SH-SY5Y (cell line): ENCODE data around the gene EPYC.

Experiments
- GATA2 ChIP-seq: IDR thresholded peaks from 2 replicates; pipeline ENCODE4 v1.6.1; 2011; ENCODE audit warnings: mild to moderate bottlenecking, low read depth, low read length
- GATA3 ChIP-seq: IDR thresholded peaks from 2 replicates; pipeline ENCODE4 v1.6.1; 2011; ENCODE audit warnings: low read depth, mild to moderate bottlenecking, low read length, moderate library complexity

EPYC gene, protein sequence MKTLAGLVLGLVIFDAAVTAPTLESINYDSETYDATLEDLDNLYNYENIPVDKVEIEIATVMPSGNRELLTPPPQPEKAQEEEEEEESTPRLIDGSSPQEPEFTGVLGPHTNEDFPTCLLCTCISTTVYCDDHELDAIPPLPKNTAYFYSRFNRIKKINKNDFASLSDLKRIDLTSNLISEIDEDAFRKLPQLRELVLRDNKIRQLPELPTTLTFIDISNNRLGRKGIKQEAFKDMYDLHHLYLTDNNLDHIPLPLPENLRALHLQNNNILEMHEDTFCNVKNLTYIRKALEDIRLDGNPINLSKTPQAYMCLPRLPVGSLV

DNA sequence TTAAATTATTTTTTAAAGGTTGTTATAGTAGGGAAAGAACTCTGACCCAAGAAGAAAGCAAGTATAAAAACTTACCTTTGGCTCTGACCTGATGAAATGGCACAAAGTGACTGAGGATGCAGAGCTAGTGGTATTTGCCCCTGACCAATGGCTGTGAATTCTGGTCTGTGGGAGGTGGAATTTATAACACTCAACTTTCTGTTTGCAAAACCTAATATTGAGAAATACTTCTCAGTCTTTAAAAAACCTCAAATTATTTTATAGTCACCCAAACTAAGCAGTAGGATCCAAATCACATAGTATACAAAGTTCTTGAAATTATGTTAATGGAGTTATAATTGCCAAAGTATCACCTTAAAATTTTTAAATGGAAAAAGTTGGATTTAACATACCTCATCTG lies at the start of gene EPYC:
TSS of gene EPYC (minus strand) at position 101 of the 400 bp plus-strand sequence. CDS start 2,407 bp downstream, outside the sequence.
- no peak for TF ChIP-seq GATA3

- TF ChIP-seq GATA2 (no peak), GATA3 (no peak)
Observed at GRCh38 chr12:91053951-91054715, 49.4 kb upstream of the EPYC start.

DNA sequence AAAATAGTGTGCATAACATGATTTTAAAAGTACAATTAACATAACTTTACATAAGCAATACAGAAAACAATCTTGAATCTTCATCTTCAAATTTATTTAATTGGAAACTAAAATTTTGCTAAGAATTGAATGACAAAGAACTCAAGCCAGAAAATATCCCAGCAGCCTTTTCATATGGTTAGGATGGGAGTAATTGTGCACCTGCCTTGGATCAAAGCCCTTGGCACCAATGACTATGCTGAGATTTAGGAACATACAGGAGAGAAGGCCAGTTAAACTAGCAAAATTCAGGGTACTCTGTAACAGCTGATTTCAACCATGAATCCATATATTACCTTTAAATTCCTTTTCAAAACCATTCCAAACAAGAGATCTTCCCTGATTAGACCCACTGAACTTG lies 47.3 kb upstream of the EPYC start:
- no peak for TF ChIP-seq GATA2
- TF ChIP-seq GATA3 = no peak

DNA sequence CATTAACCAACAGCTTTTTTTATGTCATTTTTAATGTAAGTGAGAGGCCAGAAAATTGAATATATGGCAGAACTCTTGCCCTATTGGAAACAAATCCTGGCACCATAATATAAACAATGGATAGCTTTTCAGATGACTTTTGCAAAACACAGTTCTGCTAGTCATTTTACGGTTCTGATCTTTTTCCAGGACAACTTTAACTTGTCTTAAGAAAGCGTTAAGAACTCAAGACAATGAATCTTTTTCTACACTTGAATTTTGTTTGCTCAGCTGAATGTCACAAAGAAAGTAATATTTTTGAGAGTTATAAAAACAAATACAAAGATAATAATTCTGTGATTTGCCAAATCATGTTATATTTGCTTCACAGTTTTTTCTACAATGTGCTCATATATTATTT lies 39.8 kb upstream of the EPYC start:
- TF ChIP-seq GATA3 (no peak), GATA2 (no peak)

GRCh38 chr12:91043408-91043807 lies 38.6 kb upstream of the EPYC start:
- TF ChIP-seq GATA3 (no peak), GATA2 (no peak)

DNA sequence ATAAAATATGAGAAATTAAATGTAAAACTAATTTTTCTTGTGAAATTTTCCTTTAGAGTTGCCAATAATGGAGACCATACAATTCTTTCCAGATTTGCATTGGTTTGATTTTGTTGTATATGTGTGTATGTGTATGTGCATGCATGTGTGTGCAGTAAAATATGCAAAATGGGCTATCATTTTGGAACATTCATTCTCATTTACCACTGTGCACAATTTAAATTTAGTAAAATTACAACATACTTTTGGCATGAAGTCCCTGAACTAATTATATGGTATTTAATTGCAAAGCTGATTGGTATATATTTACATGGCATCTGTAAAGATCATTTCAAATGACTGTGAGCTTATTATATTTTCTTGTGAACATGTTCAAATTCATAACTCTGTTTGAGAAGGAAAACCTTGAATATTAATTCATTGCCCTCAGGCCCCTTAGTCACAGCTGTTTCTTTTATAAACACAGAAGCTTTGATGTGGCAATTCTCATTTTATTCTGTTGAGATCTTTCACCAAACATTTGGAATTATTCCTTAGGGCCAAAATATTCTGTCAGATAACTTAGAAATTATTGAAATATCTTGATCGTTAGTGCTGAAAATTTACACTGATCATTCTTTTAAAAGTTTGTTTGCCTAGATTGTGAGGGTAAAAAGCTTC lies 35.5 kb upstream of the EPYC start:
- TF ChIP-seq GATA3 = no peak
- no peak for TF ChIP-seq GATA2

- TF ChIP-seq GATA2 (no peak), GATA3 (no peak)
Observed at GRCh38 chr12:91037276-91037675, 32.5 kb upstream of the EPYC start.

DNA sequence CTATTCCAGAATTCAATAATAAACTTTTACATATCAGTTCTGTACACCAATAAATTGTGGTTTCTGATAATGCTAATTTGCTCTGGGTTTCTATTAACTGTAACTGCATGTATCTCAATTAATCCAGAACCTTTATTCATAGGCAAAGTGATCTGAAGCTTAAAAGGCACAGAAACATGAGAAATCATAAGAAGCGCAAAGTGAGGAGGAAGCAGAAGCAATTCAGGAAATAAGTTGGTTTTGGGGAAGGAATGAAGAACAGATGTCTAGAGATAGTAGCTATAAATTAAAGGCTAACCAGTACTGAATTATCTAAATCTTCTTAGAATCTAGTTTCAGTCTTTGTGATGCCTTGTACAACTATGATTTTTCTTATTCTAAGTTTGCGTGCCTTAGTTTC lies 28.5 kb upstream of the EPYC start:
- no peak for TF ChIP-seq GATA3

- TF ChIP-seq GATA2 = no peak
- TF ChIP-seq GATA3 = no peak
Observed at GRCh38 chr12:91023326-91024004, 18.7 kb upstream of the EPYC start.

DNA sequence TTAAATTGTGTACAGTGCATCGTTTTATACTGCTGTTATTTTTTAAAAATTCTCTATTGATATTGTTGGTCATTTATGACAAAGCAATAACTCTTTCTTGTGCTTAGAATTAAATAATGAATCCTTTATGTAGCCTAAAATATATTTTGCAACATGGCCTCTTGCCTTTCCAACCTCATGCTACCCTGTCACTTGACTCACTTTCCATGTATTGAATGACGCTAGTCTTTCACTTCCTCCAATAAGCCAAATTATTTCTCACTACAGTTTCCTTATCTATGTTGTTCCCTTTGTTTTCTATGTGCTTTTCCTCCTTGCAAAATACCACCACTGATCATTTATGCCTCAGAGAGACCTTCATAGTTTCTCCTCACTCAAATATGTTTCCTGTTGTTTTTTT lies 16.3 kb upstream of the EPYC start:
- TF ChIP-seq GATA3 (no peak), GATA2 (no peak)

- no peak for TF ChIP-seq GATA2
- no peak for TF ChIP-seq GATA3
Observed at GRCh38 chr12:91019455-91019854, 14.7 kb upstream of the EPYC start.

DNA sequence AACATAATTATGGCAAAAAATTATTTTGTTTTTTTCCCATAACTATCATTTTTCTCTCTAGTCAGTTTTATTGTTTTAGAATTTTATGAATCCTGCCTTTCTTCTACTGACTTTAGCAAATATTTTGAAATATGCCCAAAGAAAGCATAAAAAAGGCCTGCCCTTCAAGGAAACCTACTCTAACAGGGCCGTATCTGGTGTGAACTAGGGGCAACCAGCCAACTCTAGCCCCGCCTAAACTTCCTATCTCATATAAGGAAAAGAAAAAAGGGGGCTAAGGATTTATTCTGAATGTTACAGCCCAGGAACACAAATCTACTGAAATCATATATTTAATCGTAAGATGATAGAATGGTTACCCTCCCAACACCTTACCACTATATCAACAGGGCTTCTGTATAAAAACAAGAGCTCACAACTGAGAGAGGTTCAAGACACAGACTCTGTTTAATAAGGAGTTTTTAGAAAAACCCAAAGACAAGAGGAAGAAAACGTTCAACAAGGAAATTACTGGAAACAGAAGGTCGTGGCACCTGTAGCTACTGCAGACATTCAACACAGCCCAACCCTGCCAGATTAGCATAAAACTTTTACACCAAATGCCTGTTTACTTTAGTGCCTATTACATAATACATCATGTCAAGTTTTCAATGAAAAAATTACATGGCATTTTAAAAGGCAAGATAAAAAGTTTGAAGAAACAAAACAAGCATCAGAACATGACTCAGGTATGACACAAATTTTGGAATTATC lies 12.9 kb upstream of the EPYC start:
- TF ChIP-seq GATA2 (no peak), GATA3 (no peak)

GRCh38 chr12:91017043-91017442 lies 12.3 kb upstream of the EPYC start:
- no peak for TF ChIP-seq GATA3
- no peak for TF ChIP-seq GATA2
